GM18861 (cell line): ENCODE data around the gene NPLOC4.

Experiments
- ATAC-seq: cut with Tn5 transposase; IDR thresholded peaks from one replicate; pipeline ENCODE4 v1.9.1; 2021; ENCODE audit not compliant: unreplicated experiment

The NPLOC4 gene

GRCh38 chr17:81549826-81550225, 87.1 kb downstream of the NPLOC4 start:
- no peak for ATAC-seq

GRCh38 chr17:81549031-81549557, 87.8 kb downstream of the NPLOC4 start:
- ATAC-seq: no peak

GRCh38 chr17:81547614-81547982, 89.3 kb downstream of the NPLOC4 start:
- no peak for ATAC-seq

GRCh38 chr17:81546906-81547613, 89.9 kb downstream of the NPLOC4 start:
- ATAC-seq: no peak

- ATAC-seq: no peak
These were observed 91.6 kb downstream of the NPLOC4 start for GRCh38 chr17:81545160-81545949.

- ATAC-seq: no peak
These were observed 92.5 kb downstream of the NPLOC4 start for GRCh38 chr17:81544281-81544974.

GRCh38 chr17:81543756-81544155, 93.2 kb downstream of the NPLOC4 start:
- ATAC-seq: no peak

- no peak for ATAC-seq
These were observed 93.6 kb downstream of the NPLOC4 start for GRCh38 chr17:81543339-81543675.

- no peak for ATAC-seq
These were observed 94.2 kb downstream of the NPLOC4 start for GRCh38 chr17:81542431-81543338.

- ATAC-seq: no peak
These were observed 95.8 kb downstream of the NPLOC4 start for GRCh38 chr17:81541123-81541522.

- ATAC-seq: no peak
These were observed 96.3 kb downstream of the NPLOC4 start for GRCh38 chr17:81540676-81541027.

- no peak for ATAC-seq
These were observed 96.8 kb downstream of the NPLOC4 start for GRCh38 chr17:81539961-81540675.

- ATAC-seq: no peak
These were observed 97.4 kb downstream of the NPLOC4 start for GRCh38 chr17:81539571-81539900.

- ATAC-seq: no peak
These were observed 98.0 kb downstream of the NPLOC4 start for GRCh38 chr17:81538651-81539570.

GRCh38 chr17:81537856-81538555, 98.9 kb downstream of the NPLOC4 start:
- ATAC-seq: no peak

- ATAC-seq: no peak
These were observed 99.5 kb downstream of the NPLOC4 start for GRCh38 chr17:81537343-81537855.

- no peak for ATAC-seq
These were observed 100.3 kb downstream of the NPLOC4 start for GRCh38 chr17:81536299-81537290.
